ENCODE measurements around the gene CD2BP2.
"Not testable (repeated sequence)": the region's sequence is repeated elsewhere in the genome, so short reads cannot be mapped to it uniquely, and the experiment has no call there.

Gene CD2BP2

DNA sequence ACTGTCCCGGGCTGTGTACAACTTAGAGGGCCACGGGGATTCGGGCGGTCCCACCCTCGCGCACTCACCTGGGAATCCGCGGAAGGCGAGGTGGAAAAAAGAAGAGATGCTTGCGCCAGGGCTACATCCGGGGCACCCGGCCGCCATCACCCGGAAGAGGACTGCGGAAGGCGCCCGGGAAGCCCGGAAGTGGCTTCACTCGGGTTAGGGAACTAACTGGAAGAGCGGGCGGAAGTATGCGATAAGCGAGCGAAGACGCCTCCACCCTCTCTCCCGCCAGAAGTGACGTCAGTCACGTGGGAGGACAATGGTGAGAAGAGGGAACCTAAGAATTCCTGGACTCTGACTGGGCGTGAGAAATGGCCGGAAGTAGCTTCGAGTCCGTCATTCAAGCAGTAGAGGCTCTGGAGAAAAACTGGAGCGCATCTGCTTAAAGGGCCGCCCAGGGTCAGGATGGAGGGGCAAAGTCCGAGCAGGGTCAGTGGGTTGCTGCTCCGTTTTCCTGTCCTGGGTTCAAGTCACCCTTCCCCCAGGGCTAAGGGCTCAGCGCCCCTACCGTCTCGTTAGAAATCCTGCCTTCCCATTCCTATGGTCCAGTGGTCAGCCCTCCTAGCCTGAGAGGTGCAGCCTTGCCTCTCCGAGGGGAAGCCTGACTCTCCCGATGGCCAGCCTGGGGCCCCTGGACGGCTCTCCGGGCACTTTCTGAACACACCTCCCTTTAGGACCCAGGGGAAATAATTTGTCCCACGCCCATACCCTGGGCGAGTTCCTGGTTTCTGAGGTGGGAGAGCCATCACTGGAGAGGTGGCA lies at the start of gene CD2BP2:
TSS of gene CD2BP2 (minus strand) at position 165 of the 810 bp plus-strand sequence. CDS start 627 bp downstream, outside the sequence.
- Histone ChIP-seq H3K4me3 (peak within 1 kb of the TSS; percentile 68 to 97 (median 77)), H3K27ac (peak within 1 kb of the TSS; percentile 68 to 97 (median 94))

DNA sequence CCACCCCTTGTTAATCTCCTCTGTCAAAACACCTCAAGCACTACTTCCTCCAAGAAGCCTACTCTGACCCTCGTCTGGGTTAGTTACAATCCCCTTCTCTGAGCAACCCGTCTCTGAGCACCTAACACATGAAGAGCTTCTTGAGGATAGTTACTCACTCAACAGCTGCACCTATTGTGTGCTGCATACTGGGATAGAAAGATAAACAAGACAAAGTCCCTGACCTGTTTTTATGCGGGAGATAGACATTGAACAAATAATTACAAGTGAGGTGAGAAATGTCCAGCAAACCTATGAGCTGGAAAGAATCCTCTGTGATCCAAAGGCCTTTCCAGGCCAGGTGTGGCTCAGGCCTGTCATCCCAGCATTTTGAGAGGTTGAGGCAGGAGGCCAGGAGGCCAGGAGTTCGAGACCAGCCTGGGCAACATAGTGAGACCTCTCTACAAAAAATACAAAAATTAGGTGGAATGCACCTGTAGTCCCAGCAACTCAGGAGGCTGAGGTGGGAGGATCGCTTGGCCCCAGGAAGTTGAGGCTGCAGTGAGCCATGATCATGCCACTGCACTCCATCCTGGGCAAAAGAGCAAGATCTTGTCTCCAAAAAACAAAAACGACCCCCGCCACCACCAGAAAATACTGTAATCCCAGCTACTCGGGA lies 46.8 kb upstream of the CD2BP2 start:
- H3K27ac ChIP-seq: no peak overlapping the region

DNA sequence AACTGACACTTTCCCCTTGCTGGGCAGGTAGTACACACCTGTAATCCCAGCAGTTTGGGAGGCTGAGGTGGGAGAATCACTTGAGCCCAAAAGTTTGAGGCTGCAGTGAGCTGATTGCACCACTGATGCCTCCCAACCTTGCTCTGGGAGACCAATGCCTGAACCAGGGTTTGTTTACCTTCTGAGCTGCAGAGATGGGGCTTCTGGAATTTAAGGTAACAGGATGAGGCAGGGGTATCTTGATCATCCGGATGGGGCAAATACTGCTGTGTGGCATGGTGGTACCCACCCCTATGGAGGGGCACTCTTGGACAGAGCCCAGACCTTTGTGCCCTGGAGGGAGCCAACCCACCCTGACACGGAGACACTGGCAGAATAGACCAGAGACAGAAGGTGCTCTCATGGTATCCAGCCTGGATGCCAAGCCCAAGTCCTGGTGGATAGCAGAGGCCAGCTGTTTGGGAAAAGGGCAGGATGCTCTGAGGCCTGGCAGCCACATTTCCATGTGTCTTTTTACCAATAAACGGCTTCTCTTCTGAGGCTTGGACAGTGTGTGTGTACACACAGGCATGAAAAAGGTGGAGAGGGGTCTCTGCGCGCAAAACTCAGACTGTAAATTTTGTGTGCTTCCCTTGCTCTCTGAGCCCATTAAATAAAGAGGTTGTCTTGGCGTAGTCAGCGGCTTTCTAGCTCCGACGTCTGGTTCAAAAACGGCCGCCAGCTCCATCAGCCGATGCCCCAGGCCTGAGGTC lies 44.5 kb upstream of the CD2BP2 start:
- peak overlapping the region; percentile 45 to 71 (median 63) for H3K4me3 ChIP-seq
- peak overlapping the region in 20 of 21 experiments; percentile 67 to 94 (median 84) for H3K27ac ChIP-seq

More for the DNA sequence above, 46.8 kb upstream of the CD2BP2 start:
- H3K4me3 ChIP-seq: no peak overlapping the region

DNA sequence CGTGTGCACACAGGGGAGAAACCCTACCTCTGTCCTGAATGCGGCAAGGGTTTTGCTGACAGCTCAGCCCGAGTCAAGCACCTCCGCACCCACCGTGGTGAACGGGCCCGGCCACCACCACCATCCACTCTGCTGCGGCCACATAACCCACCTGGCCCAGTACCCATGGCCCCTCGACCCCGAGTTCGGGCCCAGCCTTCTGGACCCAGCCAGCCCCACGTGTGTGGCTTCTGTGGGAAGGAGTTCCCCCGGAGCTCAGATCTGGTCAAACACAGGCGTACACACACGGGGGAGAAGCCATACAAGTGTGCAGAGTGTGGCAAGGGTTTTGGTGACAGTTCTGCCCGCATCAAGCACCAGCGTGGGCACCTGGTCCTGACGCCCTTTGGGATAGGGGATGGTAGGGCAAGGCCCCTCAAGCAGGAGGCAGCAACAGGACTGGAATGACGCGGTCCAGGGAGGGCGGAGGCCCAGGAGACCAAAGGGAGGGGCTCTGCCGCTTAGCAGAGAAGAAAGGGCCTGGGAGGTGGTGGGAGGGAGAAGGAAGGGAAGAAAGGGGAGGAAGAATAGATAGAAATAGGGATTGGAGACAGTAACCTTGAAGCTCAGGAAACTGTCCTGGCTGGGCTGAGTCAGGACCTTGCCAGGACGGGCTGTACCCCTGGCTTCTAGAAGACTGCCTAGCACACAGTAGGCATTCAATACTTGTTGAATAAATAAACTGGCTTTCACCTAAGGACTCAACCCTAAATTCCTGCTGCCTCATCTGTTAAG lies 43.7 kb upstream of the CD2BP2 start:
- Histone ChIP-seq H3K27ac (peak overlapping the region in 7 of 21 experiments; percentile 19 to 94 (median 83)), H3K4me3 (no peak overlapping the region)

DNA sequence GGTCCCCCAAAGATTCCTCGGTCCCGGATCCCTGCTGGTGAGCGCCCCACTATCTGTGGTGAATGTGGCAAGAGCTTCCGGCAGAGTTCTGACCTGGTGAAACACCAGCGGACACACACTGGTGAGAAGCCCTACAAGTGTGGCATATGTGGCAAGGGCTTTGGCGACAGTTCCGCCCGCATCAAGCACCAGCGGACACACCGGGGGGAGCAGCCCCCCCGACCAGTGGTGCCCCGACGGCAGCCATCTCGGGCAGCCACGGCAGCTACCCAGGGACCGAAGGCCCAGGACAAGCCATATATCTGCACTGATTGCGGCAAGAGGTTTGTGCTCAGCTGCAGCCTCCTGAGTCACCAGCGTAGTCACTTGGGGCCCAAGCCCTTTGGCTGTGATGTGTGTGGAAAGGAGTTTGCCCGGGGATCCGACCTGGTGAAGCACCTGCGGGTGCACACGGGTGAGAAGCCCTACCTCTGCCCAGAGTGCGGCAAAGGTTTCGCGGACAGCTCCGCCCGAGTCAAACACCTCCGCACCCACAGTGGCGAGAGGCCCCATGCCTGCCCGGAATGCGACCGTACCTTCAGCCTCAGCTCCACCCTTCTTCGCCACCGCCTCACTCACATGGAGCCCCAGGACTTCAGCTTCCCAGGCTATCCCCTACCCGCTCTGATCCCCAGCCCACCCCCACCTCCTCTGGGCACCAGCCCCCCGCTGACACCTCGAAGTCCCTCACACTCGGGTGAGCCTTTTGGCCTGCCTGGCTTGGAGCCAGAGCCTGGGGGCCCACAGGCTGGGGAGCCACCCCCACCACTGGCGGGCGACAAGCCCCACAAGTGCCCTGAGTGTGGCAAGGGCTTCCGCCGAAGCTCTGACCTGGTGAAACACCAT lies 42.9 kb upstream of the CD2BP2 start:
- Histone ChIP-seq H3K27ac (no peak overlapping the region), H3K4me3 (no peak overlapping the region)

DNA sequence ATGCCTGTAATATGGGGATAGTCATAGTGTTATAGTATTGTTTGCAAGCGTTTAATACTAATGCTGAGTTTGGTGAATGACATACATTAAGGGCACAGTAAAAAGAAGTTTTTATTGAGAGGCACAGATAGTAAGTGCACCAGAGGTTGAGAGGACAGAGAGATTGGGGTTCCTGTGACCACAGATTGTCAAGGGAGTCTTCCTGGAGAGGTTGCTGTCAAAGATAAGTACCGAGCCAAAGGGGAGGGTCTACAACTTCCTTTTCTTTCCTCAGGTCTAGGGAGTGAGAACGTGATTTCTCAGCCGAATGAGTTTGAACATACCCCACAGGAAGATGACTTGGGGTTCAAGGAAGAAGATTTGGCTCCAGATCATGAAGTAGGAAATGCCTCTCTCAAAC lies 41.9 kb upstream of the CD2BP2 start:
- H3K4me3 ChIP-seq: no peak overlapping the region

DNA sequence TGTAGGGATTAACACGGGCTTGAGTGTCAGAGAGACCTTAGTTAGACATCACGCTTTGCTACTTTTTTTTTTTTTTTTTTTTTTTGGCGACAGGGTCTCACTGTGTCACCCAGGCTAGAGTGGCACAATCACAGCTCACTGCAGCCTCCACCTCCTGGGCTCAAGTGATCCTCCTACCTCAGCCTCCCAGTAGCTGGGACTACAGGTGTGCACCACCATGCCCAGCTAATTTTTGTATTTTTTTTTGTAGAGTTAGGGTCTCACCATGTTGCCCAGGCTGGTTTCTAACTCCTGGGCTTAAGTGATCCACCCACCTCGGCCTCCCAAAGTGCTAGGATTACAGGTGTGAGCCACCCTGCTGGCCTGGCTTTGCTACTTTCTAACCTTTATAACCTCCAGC lies 41.5 kb upstream of the CD2BP2 start:
- H3K27ac ChIP-seq: peak overlapping the region in 1 of 21 experiments; percentile 75
- not testable (repeated sequence) for H3K4me3 ChIP-seq

More for the DNA sequence above, 41.9 kb upstream of the CD2BP2 start:
- H3K27ac ChIP-seq: no peak overlapping the region

DNA sequence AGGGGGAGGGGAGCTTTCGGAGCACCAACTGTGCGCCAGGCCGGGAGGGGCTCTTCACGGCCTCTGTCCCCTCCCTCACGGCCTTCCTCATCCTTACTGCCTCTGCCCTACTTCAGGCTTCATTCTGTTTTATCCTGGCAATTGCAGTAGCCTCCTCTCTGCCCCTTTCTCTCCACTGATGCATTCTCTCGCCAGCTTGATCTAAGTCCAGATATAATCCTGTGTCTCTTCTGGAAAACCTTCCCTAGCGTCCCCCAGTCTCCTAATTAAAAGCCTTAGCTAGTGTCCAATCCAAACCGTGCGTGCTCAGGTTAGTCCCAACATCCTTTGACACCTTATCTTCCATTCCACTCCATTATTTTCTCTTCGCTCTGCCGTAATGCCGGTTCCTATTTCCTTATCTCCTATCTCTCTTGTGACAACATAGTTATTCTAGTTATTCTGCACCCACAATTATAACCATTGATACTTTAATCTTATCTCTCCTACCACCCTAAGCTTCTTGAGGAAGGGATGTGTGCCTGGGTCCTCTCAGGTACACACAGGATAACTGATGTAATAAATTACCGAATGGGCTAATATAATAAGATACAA lies 41.0 kb upstream of the CD2BP2 start:
- Histone ChIP-seq H3K27ac (peak overlapping the region in 17 of 21 experiments; percentile 25 to 93 (median 80)), H3K4me3 (peak overlapping the region; percentile 55 to 87 (median 77))

DNA sequence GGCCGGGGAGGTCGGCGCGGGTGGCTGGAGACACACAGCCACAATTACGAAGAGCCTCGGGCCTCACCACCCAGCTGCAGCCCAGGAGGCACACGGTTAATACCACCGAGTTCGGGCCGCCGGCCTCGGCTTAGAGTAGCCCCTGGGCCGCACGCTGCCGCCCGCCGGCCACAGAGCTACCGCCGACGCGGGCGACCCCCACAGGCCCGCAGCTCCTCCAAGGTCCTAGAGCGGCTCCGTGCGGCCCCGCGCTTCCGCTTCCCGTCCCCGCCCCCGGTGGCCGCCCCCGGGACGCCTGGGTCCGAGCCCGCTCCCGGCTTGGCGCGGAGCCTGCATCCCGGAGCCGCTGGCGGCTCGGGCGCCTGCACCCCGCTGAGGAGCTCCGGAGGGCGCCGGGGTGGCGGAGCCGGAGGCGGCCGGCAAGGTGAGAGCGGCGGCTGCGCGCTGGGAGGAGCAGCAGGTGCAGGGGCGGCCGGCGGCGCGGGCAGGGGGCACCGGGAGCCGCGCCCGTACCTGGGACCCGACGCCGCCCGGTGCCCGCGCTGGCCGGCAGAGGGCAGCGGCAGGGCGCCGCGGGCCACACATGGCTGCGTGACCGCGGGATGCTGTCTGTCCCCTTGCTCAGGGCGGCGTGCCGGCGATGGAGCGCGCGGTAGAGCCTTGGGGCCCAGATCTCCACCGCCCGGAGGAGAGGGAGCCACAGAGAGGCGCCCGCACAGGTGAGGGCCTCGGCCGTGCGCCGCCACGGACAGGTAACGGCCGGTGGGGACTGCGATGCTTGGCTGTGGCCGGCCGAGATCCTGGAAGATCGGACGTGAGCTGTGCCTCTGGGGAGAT lies 40.3 kb upstream of the CD2BP2 start, which contains the start of gene ZNF48:
TSS of gene ZNF48 (plus strand) at position 266 of the 837 bp plus-strand sequence. CDS start at position 641, 375 bp downstream.
- H3K4me3 ChIP-seq: peak within 1 kb of the TSS; percentile 55 to 87 (median 77)
- H3K27ac ChIP-seq: peak within 1 kb of the TSS in 20 of 21 experiments; percentile 25 to 93 (median 78)

DNA sequence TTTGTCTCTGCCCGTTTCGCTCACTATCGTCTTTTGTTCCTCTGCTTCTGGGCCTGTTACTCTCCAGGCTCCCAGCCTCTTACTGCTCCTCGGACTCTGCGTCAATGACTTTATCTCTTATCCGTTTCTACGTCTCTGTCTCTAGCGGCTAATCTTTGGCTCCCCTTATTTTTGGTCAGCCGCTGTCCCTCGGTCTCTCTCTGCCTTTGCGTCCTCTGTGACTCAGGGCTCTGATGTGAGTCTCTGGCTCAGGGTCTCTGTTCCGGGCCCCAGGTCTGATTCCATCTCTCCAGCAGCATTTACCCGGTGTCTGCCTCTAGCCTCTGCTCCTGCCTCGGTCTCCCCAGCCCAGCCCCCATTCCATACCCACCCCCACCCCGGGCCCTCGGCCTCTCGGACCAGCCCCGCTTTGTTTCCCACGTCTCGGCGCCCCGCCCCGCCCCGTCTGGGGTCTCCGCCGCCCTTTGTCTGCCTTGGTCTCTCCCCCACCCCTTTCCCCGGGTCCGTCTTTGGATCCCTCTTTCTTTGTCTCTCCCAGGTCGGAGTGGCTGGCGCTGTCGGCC lies 39.6 kb upstream of the CD2BP2 start:
- H3K27ac ChIP-seq: peak overlapping the region in 20 of 21 experiments; percentile 21 to 93 (median 78)
- peak overlapping the region; percentile 55 to 87 (median 77) for H3K4me3 ChIP-seq

DNA sequence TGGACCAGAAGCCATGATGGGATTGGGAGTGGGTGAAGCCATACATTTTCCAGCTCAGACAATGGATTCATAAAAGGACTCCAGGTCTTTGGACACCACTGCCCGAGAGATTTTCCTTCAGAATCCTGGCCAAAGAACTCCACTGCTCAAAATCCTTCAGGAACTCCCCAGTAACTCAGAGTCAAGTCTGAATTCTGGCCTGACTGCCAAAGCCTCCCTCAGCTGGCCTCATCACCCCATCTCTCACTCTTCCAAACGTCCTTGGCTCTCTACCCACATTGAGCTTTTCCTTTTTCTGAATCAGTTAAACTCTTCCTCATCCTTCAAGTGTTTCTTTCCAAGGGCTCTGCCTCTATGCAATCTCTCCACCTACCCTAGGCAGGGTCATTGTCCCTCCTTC lies 28.4 kb upstream of the CD2BP2 start:
- Histone ChIP-seq H3K4me3 (no peak overlapping the region), H3K27ac (peak overlapping the region in 6 of 21 experiments; percentile 44 to 88 (median 78))

DNA sequence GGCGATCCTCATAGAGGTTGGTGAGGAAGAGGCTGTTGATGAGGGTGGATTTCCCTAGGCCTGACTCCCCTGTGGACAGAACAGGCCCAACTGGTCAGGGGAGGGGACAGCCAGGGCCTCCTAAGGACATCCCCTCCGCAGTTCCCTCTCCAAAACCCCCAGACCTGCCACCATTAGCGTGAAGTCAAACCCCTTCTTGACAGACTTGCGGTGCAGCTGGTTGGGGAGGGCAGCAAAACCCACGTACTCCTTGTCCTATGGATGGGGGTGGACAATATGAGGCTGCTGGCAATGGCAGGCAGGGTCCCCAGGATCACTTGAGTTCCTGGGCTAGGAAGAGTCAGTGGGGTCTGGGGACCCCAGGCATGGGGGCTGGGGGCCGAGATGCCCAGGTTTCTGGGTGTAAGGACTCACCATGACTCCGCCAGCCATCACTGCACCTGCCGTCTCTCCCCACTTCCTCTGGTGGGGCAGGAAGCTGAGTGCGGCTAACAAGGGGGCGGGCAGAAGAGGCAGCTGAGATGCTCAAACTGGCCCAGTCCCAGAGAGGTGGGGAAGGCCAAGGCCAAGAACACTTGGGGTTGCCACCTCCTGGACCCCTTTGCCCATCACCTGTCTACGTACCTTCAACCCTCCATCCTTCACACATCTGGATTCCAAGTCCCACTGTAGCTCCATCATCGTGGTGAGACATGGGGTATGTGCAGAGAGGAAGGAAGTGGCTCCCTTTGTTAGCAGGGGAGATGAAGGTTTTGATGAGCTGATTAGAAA lies 27.2 kb upstream of the CD2BP2 start, which contains the start of gene SEPTIN1:
TSS of gene SEPTIN1 (minus strand) at position 451 of the 771 bp plus-strand sequence. CDS start at position 432, 19 bp downstream.
- Histone ChIP-seq H3K27ac (peak within 1 kb of the TSS in 16 of 21 experiments; percentile 13 to 88 (median 63)), H3K4me3 (peak within 1 kb of the TSS; percentile 13 to 36 (median 30))

DNA sequence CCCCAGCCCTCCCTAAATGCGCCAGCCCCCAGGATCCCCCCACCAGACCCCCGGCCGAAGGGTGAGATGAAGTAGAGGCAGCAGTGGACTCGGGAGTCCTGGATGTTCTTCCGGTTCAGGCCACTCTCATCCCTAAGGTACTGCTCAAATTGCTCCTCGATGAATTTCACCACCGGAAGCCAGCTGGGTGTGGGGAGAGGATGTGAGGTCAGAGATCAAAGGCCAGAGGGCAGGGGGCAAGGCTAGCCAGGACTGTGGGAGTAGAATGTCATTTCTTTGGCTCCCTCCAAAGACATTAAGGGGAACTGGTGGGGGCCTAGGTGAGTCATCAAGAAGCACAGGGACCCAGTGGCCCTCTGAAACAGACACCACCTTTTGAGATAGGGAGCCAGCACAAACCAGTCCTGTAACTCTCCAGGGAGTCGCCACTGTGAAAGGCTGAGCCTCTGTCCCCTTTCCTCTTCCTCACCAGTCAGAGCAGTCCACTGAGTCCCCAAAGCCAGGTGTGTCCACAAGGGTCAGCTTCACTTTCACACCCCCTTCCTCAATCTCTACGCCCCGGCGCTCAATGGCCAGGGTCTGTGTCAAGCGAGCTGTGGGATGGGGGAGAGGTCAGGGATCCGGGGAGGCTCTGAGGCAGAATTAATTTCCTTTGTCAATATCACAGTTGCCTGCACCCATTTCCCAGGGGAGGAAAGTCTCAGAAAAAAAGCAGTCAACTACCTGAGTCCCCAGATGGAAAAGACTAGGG lies 26.4 kb upstream of the CD2BP2 start:
- Histone ChIP-seq H3K27ac (peak overlapping the region in 15 of 21 experiments; percentile 13 to 88 (median 64)), H3K4me3 (peak overlapping the region; percentile 13 to 36 (median 30))

DNA sequence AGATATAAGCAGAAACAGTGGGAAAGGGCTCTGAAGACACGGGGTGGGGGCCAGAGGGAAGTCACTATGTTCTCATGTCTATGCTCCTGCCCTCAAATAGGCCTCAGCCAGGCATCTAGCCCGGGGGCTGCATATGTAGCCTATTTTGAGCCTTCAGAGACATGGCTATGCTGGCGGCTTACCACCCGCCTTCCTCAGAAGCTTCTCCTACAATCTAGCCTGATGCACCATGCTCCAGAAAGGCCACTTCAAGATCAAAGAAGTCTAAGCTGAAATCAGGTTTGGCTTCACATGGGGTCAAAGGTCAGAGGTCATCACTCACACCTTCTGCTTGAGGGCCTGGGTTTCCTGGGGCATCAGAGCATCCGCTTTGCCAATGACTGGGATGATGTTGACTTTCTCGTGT lies 25.7 kb upstream of the CD2BP2 start:
- peak overlapping the region in 4 of 21 experiments; percentile 27 to 100 (median 81) for H3K27ac ChIP-seq
- no peak overlapping the region for H3K4me3 ChIP-seq

Data from skin epidermis (tissue), 12 donors.